ENCODE data around the gene SYP.

Gene SYP

GRCh38 chrX:49165901-49166881, 33.8 kb downstream of the SYP start (continued):
- TF ChIP-seq ZNF610 (tag by site-specific recombination; IDR thresholded peaks at IDR 0.05; ENCODE audit: borderline replicate concordance) (peak; percentile 66; the same call in 1 of the 2 replicates), EGR2 (tag by site-specific recombination; IDR thresholded peaks at IDR 0.05; ENCODE audit: low read depth) (0 out of 2 replicates have a peak, but pooled peaks have one; percentile 21)

GRCh38 chrX:49164589-49165360, 35.2 kb downstream of the SYP start:
- H3K4me3 ChIP-seq (ENCODE audit: low read depth, low read length) = no peak overlapping the region
- POLR2A ChIA-PET = interaction anchor here (1.5 kb wide), 1 partner anchor 26 kb away, joined by 4 read pairs; no protein-coding TSS in a partner anchor
- CTCF ChIA-PET = interaction anchor here (0.6 to 1.6 kb wide), 4 partner anchors 9 to 714 kb away, joined by 3 to 5 read pairs (median 4); no protein-coding TSS in a partner anchor

GRCh38 chrX:49163555-49164419, 36.2 kb downstream of the SYP start:
- H3K27ac ChIP-seq (ENCODE audit: extremely low read depth, low read depth, low read length) = peak overlapping the region; percentile 73
- no peaks in the 10 kb centered on the region for H3K36me3 ChIP-seq (ENCODE audit: control insufficient read depth in 2 of 2, insufficient read depth in 1 of 2, low read length in 2 of 2)
- H3K4me1 ChIP-seq (ENCODE audit: control insufficient read depth, insufficient read depth, low read length) = peaks cover 7% of the 10 kb centered on the region
- ChIA-PET CTCF (interaction anchor here (0.7 to 1.6 kb wide), 8 partner anchors 8 to 29 kb away, joined by 3 to 5 read pairs (median 4); partner anchors contain the start of gene PLP2), POLR2A (interaction anchor here (1.5 kb wide), 1 partner anchor 27 kb away, joined by 4 read pairs; no protein-coding TSS in a partner anchor)
- peak overlapping the region; percentile 32 for H3K4me3 ChIP-seq (ENCODE audit: low read depth, low read length)
- no peaks in the 10 kb centered on the region for H3K9me3 ChIP-seq (ENCODE audit: control insufficient read depth, insufficient read depth, low read depth, low read length)
- TF ChIP-seq ZNF239 (tag by site-specific recombination; IDR thresholded peaks at IDR 0.05) (no peak), ZNF350 (tag by site-specific recombination; IDR thresholded peaks at IDR 0.05) (no peak), HIC1 (tag by site-specific recombination; IDR thresholded peaks at IDR 0.05) (peak; percentile 75; the same call in 1 of the 2 replicates), ZNF600 (tag by site-specific recombination; IDR thresholded peaks at IDR 0.05) (peak; percentile 96), ZNF837 (tag by site-specific recombination; IDR thresholded peaks at IDR 0.05) (no peak), SP7 (tag by site-specific recombination; IDR thresholded peaks at IDR 0.05) (peak; percentile 68), ZBTB21 (tag by site-specific recombination; IDR thresholded peaks at IDR 0.05) (no peak)

More at GRCh38 chrX:49164589-49165360, 35.2 kb downstream of the SYP start:
- peaks cover 7% of the 10 kb centered on the region for H3K4me1 ChIP-seq (ENCODE audit: control insufficient read depth, insufficient read depth, low read length)
- no peaks in the 10 kb centered on the region for H3K9me3 ChIP-seq (ENCODE audit: control insufficient read depth, insufficient read depth, low read depth, low read length)
- peak overlapping the region; percentile 73; the same call in 1 of the 2 replicates for H3K27ac ChIP-seq (ENCODE audit: extremely low read depth, low read depth, low read length)
- TF ChIP-seq WT1 (tag by site-specific recombination; IDR thresholded peaks at IDR 0.05) = no peak
- no peak for TF ChIP-seq ZNF354C (tag by site-specific recombination; IDR thresholded peaks at IDR 0.05; ENCODE audit: borderline replicate concordance, low read depth)
- TF ChIP-seq ZNF837 (tag by site-specific recombination; IDR thresholded peaks at IDR 0.05) = no peak
- no peak for TF ChIP-seq ZNF248 (tag by site-specific recombination; IDR thresholded peaks at IDR 0.05)
- no peak for TF ChIP-seq ZSCAN30 (tag by site-specific recombination; IDR thresholded peaks at IDR 0.05)
- TF ChIP-seq CTCF (tag by site-specific recombination; IDR thresholded peaks at IDR 0.05) = no peak
- no peak for TF ChIP-seq ZNF544 (tag by site-specific recombination; IDR thresholded peaks at IDR 0.05)
- no peak for TF ChIP-seq ZNF792 (tag by site-specific recombination; IDR thresholded peaks at IDR 0.05)
- no peak for TF ChIP-seq ELK4 (IDR thresholded peaks at IDR 0.05; ENCODE audit: borderline replicate concordance, low read depth, low read length)
- no peak for TF ChIP-seq ZFP41 (tag by site-specific recombination; IDR thresholded peaks at IDR 0.05; ENCODE audit: borderline replicate concordance)
- TF ChIP-seq HOXC10 (CRISPR knock-in tag; IDR thresholded peaks at IDR 0.05) = no peak
- no peak for TF ChIP-seq ZBTB48 (tag by site-specific recombination; IDR thresholded peaks at IDR 0.05)
- TF ChIP-seq ZNF624 (tag by site-specific recombination; IDR thresholded peaks at IDR 0.05) = no peak
- no peak for TF ChIP-seq ZNF626 (tag by site-specific recombination; IDR thresholded peaks at IDR 0.05)
- no peak for TF ChIP-seq ZNF175 (tag by site-specific recombination; IDR thresholded peaks at IDR 0.05)
- H3K36me3 ChIP-seq (ENCODE audit: control insufficient read depth in 2 of 2, insufficient read depth in 1 of 2, low read length in 2 of 2) = no peaks in the 10 kb centered on the region
